Psoas muscle (tissue), 8 donors: ENCODE results near the gene MCM6. TPM values are rescaled to one million over a fixed set of nuclear protein-coding genes. Genes with fewer than 3 reads are reported as not detected.

Experiments
- ATAC-seq, 4 donors: fragments of 200-7000 bp; cut with Tn5 transposase; one replicate each; pipeline ENCODE4 v1.9.1; 2020; ENCODE audit warnings: moderate library complexity in 3 of 4, mild to moderate bottlenecking in 2 of 4
- DNase-seq, 2 donors: peaks; one replicate each; pipeline ENCODE4 v3.0.0-alpha.2; 2020
- H3K27ac ChIP-seq: fragments of 200-600 bp; one replicate; pipeline ENCODE4 v1.8.0; 2022
- H3K27me3 ChIP-seq, 3 donors: fragments of 200-600 bp in 1 of 3; one replicate each; pipeline versions ENCODE4 v1.6.1 to v1.8.0; 2013 to 2022; ENCODE audit warnings: low read length in 2 of 3, mild to moderate bottlenecking in 2 of 3, moderate library complexity in 1 of 3; ENCODE audit not compliant: insufficient read depth in 3 of 3
- H3K36me3 ChIP-seq, 2 donors: fragments of 200-600 bp in 1 of 2; one replicate each; pipeline versions ENCODE4 v1.6.1 to v1.8.0; 2013 to 2022; ENCODE audit warnings: low read depth in 1 of 2, mild to moderate bottlenecking in 1 of 2, moderate library complexity in 1 of 2; ENCODE audit not compliant: insufficient read depth in 1 of 2
- H3K4me1 ChIP-seq: fragments of 200-600 bp; one replicate; pipeline ENCODE4 v1.8.0; 2022
- H3K4me3 ChIP-seq: fragments of 200-600 bp; one replicate; pipeline ENCODE4 v1.8.0; 2022; ENCODE audit warnings: mild to moderate bottlenecking
- H3K9me3 ChIP-seq: fragments of 200-600 bp; one replicate; pipeline ENCODE4 v1.8.0; 2022
- WGBS, 3 donors: extraction: QIAGEN DNeasy Blood & Tissue Kit; methylation state at CpG; one replicate each; pipeline versions ENCODE4 v1.1.6 to v1.1.7; 2013; 5-methylcytosine and 5-hydroxymethylcytosine counted together
- intact Hi-C, 2 donors: fragments of 100-400 bp; cut with DNase I; formaldehyde crosslinking; loops; one replicate each; pipeline versions ENCODE4 v1.11.0 to v1.14.2; 2022
- polyA plus RNA-seq, 3 donors: library from polyadenylated mRNA; stranded (reverse); fragments of 200-250 nt; gene quantifications; one replicate each; pipeline ENCODE4 v1.2.3, GENCODE V29; 2013
- total RNA-seq, 4 donors: library from RNA; stranded (reverse); fragmentation: NEBNext Ultra II Directional in 2 of 4; extraction: Animal tissue kit (Norgen Biotek cat#: 25700) in 2 of 4; gene quantifications; one replicate each; pipeline versions ENCODE4 v1.2.1 to v1.2.4, GENCODE V29; 2021 to 2023
- TF ChIP-seq, protein P1 (sequence below): fragments of 200-600 bp; IDR thresholded peaks from one replicate; pipeline ENCODE4 v1.8.0; 2022; ENCODE audit warnings: antibody characterized with exemption
- donor health status: healthy with polysubstance abuse.
- donor health status: DM: no; HTN: no; CAD: no; lungs with moderate emphysema.
- donor health status: Bipolar disorder and iron deficiency.
- donor health status: healthy.
- donor health status: DM: yes; HTN: yes; CAD: no.
- donor health status: DM: no; HTN: no; CAD: no.
- donor health status: DM: no; HTN: no; CAD: no.
- donor health status: DM: yes; HTN: yes; CAD: no.

The MCM6 gene
- total and polyA plus RNA-seq, 7 donors: 3.3 to 9.4 (median 6.0) TPM

DNA sequence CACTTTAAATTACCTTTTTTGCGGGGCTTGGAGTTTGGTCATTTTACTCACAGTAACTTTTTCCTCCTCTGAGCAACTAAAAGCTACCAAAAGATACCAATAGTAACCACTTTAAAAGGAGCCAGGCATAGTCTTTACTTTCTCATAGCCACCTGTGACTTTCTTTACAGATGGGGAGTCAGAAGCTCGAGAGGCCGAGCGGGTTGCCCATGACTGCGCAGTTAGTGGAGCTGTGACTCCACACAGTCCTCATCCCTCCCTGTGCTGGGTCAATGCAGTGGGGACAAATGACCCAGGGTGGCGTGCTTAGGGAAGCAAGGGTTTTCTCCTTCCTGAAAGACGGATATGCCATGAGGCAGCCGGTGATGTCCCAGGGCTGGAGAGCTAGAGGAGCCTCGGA, 51.1 kb downstream of the MCM6 start:
- Histone ChIP-seq H3K9me3 (no peaks in the 10 kb centered on the region), H3K4me3 (no peak overlapping the region), H3K36me3 (no peaks in the 10 kb centered on the region), H3K4me1 (no peaks in the 10 kb centered on the region), H3K27me3 (no peaks in the 10 kb centered on the region), H3K27ac (no peak overlapping the region)
- 80 to 84% (median 82%) methylated on average over 9 of the region's 9 CpGs for WGBS, 3 donors
- DNase-seq: no peak
- TF ChIP-seq, protein P1, sequence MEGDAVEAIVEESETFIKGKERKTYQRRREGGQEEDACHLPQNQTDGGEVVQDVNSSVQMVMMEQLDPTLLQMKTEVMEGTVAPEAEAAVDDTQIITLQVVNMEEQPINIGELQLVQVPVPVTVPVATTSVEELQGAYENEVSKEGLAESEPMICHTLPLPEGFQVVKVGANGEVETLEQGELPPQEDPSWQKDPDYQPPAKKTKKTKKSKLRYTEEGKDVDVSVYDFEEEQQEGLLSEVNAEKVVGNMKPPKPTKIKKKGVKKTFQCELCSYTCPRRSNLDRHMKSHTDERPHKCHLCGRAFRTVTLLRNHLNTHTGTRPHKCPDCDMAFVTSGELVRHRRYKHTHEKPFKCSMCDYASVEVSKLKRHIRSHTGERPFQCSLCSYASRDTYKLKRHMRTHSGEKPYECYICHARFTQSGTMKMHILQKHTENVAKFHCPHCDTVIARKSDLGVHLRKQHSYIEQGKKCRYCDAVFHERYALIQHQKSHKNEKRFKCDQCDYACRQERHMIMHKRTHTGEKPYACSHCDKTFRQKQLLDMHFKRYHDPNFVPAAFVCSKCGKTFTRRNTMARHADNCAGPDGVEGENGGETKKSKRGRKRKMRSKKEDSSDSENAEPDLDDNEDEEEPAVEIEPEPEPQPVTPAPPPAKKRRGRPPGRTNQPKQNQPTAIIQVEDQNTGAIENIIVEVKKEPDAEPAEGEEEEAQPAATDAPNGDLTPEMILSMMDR: no peak
- intact Hi-C loops: no loop called here
- ATAC-seq: no peak

DNA sequence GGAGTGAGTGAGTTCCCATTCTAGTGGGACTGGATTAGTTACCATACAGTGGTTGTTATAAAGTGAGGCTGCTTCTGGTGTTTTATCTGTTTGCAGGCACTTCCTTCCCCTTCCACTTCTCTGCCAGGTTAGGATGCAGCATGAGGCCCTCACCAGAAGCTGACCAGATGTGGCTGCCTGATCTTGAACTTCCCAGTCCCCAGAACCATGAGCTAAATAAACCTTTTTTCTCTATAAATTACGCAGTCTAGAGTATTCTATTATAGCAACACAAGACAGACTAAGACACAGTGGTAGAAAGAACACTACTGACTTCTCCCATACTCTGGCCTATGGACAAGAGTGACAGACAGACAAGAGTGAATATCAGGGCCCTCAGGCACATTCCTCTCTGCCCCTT, 53.4 kb downstream of the MCM6 start:
- TF ChIP-seq, protein P1: no peak
- H3K4me1 ChIP-seq: no peaks in the 10 kb centered on the region
- DNase-seq (no peak), ATAC-seq (no peak)
- 88 to 96% (median 90%) methylated on average over 1 of the region's 1 CpG for WGBS, 3 donors
- H3K27ac ChIP-seq: no peak overlapping the region
- intact Hi-C loops: no loop called here
- no peaks in the 10 kb centered on the region for H3K9me3 ChIP-seq
- no peak overlapping the region for H3K4me3 ChIP-seq
- H3K27me3 ChIP-seq: no peaks in the 10 kb centered on the region
- no peaks in the 10 kb centered on the region for H3K36me3 ChIP-seq

DNA sequence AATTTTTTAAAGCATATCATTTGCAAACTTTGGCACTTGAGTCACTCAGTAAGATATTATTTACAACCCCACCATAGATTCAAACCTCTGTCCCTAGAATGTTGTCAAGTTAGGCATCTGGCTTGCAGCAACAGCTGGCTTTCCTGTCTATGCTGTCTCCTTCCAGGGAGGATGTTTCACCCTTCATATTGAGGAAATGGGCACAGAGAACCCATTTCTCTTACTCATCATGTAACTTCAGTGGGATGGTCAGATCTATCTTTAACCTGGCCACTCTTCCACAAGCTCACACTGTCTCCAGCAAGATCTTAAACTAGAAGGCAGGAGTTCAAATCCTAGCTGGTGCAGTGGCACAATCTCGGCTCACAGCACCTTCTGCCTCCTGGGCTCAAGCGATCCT, 55.1 kb downstream of the MCM6 start:
- no peak overlapping the region for H3K4me3 ChIP-seq
- DNase-seq (no peak), ATAC-seq (no peak)
- TF ChIP-seq, protein P1: no peak
- H3K36me3 ChIP-seq: no peaks in the 10 kb centered on the region
- H3K27me3 ChIP-seq: no peaks in the 10 kb centered on the region
- H3K9me3 ChIP-seq: no peaks in the 10 kb centered on the region
- 92 to 100% (median 98%) methylated on average over 2 of the region's 2 CpGs for WGBS, 3 donors
- intact Hi-C loops: no loop called here
- no peaks in the 10 kb centered on the region for H3K4me1 ChIP-seq
- H3K27ac ChIP-seq: no peak overlapping the region

GRCh38 chr2:135820003-135820618, 56.1 kb downstream of the MCM6 start:
- Histone ChIP-seq H3K9me3 (no peaks in the 10 kb centered on the region), H3K36me3 (no peaks in the 10 kb centered on the region), H3K27ac (no peak overlapping the region), H3K4me1 (no peaks in the 10 kb centered on the region), H3K27me3 (no peaks in the 10 kb centered on the region), H3K4me3 (no peak overlapping the region)
- intact Hi-C loops: no loop called here
- ATAC-seq (no peak), DNase-seq (no peak)
- WGBS, 3 donors: 60 to 67% (median 65%) methylated on average over 9 of the region's 9 CpGs
- TF ChIP-seq, protein P1: no peak
